Prostate gland (tissue), 2 donors: Measurements from ENCODE around the gene RAPH1.

ENCODE experiments used
- CTCF ChIP-seq, 4 experiments: fragments of 200-600 bp in 2 of 4; fragments of 450-650 bp in 2 of 4; sonication (generic) in 2 of 4; IDR thresholded peaks; 1 replicate in 3 of 4; 2 replicates in 1 of 4; pipeline ENCODE4 v1.5.1; 2016 to 2019; ENCODE audit warnings: antibody characterized with exemption in 4 of 4, mild to moderate bottlenecking in 2 of 4, moderate library complexity in 2 of 4
- POLR2A ChIP-seq: fragments of 450-650 bp; IDR thresholded peaks from one replicate; pipeline ENCODE4 v1.6.1; 2016; ENCODE audit warnings: antibody characterized with exemption, mild to moderate bottlenecking
- POLR2AphosphoS5 ChIP-seq: sonication (generic); formaldehyde crosslinking; IDR thresholded peaks from one replicate; pipeline ENCODE4 v1.6.1; 2017; ENCODE audit warnings: antibody characterized with exemption

- TF ChIP-seq CTCF (IDR thresholded peaks at IDR 0.05), result no peak
- no peak for TF ChIP-seq POLR2AphosphoS5
- no peak for TF ChIP-seq POLR2A
Observed at GRCh38 chr2:203551778-203552177, 16.7 kb upstream of the RAPH1 start.
